Hepatocyte (in vitro differentiated cells): ENCODE measurements around the gene NEXN.

ENCODE experiments used
- EZH2 ChIP-seq: fragments of 200-600 bp; sonication (generic); IDR thresholded peaks from 2 replicates; pipeline ENCODE4 v1.6.1; 2016; ENCODE audit warnings: antibody characterized with exemption, mild to moderate bottlenecking, borderline replicate concordance
- TF ChIP-seq, protein P1 (sequence below): fragments of 200-600 bp; sonication (generic); IDR thresholded peaks from 2 replicates; pipeline ENCODE4 v1.5.1; 2016; ENCODE audit warnings: antibody characterized with exemption, mild to moderate bottlenecking; ENCODE audit not compliant: poor library complexity

DNA sequence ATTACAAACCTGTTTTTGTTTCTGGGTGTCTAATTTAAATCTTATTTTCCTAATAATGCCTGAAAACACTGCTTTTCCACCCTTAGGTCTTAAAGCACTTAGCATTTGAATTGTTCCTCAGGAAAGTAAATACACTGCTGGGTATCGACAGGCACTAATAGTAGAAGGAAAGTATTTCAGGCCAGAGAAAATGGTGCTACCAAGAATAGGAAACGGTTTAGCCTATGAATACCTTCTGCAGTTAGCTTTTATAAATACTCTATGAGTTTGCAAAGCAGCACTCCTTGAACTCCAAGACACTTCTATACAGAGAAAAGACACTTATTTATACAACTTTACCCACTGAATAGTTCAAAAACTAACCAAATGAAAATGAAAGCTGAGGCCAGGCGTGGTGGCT, 83.7 kb downstream of the NEXN start:
- TF ChIP-seq, protein P1, sequence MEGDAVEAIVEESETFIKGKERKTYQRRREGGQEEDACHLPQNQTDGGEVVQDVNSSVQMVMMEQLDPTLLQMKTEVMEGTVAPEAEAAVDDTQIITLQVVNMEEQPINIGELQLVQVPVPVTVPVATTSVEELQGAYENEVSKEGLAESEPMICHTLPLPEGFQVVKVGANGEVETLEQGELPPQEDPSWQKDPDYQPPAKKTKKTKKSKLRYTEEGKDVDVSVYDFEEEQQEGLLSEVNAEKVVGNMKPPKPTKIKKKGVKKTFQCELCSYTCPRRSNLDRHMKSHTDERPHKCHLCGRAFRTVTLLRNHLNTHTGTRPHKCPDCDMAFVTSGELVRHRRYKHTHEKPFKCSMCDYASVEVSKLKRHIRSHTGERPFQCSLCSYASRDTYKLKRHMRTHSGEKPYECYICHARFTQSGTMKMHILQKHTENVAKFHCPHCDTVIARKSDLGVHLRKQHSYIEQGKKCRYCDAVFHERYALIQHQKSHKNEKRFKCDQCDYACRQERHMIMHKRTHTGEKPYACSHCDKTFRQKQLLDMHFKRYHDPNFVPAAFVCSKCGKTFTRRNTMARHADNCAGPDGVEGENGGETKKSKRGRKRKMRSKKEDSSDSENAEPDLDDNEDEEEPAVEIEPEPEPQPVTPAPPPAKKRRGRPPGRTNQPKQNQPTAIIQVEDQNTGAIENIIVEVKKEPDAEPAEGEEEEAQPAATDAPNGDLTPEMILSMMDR = no peak
- TF ChIP-seq EZH2 = no peak
